ENCODE measurements around the gene TTC6.
A peak's percentile ranks its signal among the peaks of the same experiment; 100 is the strongest.

The TTC6 gene

DNA sequence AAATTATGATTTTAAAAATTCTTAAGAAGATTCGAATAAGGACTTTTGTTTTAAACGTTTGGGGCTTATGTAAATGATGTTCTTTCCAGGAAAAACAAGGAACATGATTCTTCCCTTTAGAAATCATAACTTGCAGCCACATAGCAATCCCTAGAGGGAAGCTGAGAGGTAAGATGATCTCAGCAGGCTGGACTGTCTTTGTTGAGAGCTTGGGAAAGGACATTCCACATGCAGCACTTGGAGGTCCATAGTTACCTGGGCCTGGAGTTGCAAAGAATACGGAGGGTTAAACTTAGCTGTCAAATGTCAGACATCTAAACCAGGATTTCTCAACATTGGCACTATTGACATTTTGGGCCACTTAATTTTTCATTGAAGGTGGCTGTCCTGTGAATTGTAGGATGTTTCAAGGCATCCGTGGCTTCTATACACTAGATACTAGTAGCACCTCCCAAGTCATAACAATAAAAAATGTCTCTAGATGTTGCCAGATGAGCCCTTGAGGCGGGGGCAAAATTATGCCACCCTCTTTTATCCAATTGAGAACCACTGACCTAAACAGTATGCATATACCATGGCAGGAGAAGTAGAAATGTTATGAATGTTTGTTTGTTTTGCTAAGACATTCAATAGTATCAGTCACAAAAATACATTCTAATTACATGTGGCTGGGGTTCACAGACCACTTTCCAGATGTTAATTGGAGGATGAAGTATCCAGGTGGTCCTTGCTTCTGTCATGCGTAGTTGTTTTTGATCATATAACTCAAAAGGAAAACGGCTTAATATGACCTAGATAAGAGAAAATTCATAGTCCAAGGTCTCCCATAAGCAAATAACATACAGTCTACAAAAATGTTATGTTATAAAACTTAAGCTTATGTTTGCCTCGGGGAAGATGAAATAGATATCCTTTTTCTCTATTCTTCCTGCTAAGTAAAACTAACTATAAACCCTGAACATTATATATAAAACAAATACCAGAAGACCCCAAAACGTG lies 30.5 kb downstream of the TTC6 start:
- peak; percentile 25 for DNase-seq

DNA sequence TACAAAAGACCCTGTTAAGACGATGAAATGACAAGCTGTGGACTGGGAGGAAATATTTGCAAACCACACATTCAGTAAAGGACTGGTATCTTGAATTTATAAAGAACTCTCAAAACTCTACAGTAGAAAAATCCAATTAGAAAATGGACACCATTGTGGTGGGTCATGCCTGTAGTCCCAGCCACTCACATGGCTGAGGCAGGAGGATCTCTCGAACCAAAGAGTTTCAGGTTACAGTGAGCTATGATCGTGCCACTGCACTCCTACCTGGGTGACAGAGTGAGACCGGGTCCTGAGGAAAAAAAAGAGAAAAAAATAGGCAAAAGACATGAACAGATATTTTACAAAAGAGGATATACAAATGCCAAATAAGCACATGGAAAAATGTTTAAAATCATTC lies 41.9 kb downstream of the TTC6 start:
- DNase-seq = no peak

DNA sequence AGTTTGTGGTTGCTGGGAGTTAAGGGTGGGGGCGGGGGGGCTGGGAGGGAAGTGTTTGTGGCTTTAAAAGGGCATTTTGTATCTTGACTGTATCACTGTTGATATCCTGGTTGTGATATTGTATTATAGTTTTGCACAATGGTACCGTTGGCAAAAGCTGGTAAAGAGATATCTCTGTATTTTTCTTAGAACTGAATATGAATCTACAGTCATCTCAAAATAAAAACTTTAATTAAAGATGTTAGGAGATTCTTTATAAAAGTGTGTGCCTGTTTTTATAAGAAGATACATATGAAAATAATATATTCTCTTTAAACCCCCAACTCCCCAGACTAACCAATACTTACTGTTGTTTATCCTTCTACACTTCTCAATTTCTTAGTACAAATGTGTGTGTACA lies 43.2 kb downstream of the TTC6 start:
- no peak for DNase-seq

DNA sequence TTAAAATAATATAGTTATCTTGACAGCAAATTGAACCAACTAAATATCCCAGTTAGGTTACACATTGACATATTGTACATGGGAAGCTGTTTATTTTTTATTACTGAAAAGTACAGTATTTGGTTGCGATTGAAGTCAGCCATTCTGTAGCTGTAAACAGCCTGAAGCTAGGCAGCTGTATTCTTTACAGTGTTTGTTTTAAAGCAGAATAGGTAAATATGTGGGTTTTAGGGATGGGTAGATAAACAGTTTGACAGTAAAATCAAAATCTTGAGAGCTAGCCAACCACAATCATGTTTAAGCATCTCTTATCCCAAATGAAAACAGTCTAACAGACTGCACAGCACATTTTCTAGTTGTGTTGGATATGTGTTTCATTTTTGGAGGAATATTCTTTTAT lies 45.7 kb downstream of the TTC6 start:
- no peak for DNase-seq

DNA sequence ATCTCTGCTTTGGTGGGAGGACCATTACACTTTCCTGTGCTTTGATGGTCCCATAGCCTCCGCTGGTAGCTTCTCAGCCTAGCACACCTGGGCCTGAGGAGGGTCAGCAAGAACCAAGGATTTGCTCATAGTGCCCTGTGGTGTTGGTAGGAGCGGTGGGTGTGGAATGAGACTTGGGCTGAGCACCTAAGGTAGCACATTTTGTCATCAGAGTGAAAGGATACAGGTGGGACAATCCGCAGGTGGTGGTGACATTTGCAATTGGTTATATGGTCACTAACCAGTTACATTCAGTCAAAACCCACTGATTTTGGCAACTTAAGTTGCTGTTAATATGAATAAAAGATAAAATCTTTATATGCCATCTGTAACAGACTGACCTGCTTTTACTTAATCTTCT lies 46.7 kb downstream of the TTC6 start:
- no peak for DNase-seq

DNA sequence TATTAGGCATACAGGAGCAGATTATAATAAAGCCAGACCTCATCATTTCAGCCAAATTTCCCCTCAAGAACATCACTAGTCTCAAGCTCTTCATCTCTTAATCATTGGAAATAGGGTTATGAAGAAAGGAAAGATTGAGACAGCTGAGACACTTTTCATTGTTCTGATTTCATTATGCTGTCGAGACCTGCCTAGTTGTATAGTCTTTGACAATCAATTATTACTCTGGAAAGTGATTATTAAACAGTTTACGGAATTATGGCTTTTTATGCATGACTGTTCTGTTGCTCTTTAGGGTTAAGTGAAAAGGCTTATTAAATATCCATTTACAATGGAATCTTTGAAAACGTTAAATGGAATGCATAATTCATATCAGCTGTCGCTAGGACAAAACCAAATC lies 48.3 kb downstream of the TTC6 start:
- DNase-seq = no peak
